Fibroblast of mammary gland (primary cell): Measurements from ENCODE around the gene PPP4C.

Experiments
- DNase-seq: peaks from one replicate; pipeline ENCODE4 v3.0.0-alpha.2; 2010; ENCODE audit warnings: low read depth
- H3K4me3 ChIP-seq: 2 replicates; pipeline ENCODE4 v1.5.1; 2011; ENCODE audit warnings: low read depth, mild to moderate bottlenecking, low read length, moderate library complexity; ENCODE audit not compliant: control insufficient read depth
- TF ChIP-seq, protein P1 (sequence below): conservative IDR thresholded peaks from 2 replicates; pipeline ENCODE4 v1.5.1; 2011; ENCODE audit warnings: low read depth, low read length, inconsistent platforms; ENCODE audit not compliant: control insufficient read depth, insufficient read depth

PPP4C gene

DNA sequence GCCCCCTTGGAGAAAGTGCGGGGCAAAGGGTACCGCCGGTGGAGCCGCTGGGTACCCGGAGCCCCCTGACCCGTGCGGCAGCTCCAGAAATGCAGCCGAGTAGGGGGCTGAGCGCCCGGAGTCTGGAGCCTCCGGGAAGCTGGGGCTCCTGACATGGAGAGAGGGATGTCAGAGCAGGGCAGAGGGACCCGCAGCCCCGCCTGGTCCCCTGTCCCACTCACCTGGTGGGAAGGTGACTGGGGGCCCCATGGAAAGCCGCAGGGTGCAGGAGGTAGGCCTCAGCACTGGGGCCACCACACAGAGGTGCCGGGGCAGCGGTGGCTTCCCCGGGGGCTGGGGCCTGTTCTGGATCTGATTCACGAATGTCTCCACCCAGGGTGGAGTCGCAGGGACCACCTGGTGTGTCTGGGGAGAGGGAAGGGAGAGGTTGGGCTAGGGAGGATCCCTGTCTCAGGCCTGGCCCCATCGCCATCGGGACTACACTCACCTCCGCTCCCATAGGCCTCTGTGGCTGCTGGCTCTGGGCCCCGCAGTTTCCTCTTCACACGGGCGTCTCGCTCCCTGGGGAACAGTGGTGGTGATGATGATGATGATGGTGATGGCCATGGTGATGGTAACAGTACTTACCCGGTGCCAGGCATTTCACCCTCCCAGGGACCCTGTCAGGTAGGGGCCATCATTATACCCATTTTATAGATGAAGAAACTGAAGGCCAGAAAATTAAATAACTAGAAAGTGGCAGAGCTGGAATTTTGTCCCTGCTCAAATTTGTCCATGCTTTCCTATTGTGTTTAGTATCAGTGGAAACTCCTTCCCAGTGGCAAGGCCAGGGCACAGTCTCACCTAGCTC, 10.7 kb downstream of the PPP4C start:
- DNase-seq = no peak
- no peak overlapping the region for H3K4me3 ChIP-seq
- TF ChIP-seq, protein P1, sequence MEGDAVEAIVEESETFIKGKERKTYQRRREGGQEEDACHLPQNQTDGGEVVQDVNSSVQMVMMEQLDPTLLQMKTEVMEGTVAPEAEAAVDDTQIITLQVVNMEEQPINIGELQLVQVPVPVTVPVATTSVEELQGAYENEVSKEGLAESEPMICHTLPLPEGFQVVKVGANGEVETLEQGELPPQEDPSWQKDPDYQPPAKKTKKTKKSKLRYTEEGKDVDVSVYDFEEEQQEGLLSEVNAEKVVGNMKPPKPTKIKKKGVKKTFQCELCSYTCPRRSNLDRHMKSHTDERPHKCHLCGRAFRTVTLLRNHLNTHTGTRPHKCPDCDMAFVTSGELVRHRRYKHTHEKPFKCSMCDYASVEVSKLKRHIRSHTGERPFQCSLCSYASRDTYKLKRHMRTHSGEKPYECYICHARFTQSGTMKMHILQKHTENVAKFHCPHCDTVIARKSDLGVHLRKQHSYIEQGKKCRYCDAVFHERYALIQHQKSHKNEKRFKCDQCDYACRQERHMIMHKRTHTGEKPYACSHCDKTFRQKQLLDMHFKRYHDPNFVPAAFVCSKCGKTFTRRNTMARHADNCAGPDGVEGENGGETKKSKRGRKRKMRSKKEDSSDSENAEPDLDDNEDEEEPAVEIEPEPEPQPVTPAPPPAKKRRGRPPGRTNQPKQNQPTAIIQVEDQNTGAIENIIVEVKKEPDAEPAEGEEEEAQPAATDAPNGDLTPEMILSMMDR = no peak

DNA sequence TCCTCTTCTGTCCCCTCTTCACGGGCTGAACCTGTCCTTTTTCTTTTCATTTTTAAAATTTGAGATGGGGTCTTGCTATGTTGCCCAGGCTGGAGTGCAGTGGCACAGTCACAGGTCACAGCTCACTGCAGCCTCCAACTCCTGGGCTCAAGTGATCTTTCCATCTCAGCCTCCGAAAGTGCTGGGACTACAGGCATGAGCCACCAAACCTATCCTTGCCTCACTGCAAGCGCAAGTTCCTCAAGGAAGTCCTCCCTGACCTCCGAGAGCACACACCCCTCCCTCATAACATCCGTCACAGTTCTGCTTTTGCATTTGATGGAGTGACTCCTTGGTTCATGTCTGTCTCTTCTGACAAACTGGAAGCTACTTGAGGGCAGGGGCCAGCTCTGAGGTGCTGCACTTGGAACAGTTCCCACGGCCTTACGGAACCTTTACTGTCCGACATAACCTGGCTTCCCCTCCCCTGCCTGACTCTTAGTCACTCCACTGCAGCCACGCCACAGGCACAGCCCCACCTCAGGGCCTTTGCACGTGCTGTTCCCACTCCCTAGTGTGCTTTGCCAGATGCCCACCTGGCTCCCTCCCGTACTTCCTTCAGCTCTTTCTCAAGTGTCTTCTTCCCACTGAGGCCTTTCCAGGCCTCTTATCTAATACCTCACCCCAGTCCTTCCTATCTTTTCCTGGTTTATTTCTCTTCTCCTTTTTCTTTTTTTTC, 11.5 kb downstream of the PPP4C start:
- TF ChIP-seq, protein P1 = no peak
- no peak overlapping the region for H3K4me3 ChIP-seq
- no peak for DNase-seq

- TF ChIP-seq, protein P1 = no peak
- no peak for DNase-seq
- no peak overlapping the region for H3K4me3 ChIP-seq
These were observed 12.5 kb downstream of the PPP4C start for GRCh38 chr16:30088237-30088831.

GRCh38 chr16:30088832-30089624, 13.2 kb downstream of the PPP4C start:
- no peak for DNase-seq
- TF ChIP-seq, protein P1 = no peak

DNA sequence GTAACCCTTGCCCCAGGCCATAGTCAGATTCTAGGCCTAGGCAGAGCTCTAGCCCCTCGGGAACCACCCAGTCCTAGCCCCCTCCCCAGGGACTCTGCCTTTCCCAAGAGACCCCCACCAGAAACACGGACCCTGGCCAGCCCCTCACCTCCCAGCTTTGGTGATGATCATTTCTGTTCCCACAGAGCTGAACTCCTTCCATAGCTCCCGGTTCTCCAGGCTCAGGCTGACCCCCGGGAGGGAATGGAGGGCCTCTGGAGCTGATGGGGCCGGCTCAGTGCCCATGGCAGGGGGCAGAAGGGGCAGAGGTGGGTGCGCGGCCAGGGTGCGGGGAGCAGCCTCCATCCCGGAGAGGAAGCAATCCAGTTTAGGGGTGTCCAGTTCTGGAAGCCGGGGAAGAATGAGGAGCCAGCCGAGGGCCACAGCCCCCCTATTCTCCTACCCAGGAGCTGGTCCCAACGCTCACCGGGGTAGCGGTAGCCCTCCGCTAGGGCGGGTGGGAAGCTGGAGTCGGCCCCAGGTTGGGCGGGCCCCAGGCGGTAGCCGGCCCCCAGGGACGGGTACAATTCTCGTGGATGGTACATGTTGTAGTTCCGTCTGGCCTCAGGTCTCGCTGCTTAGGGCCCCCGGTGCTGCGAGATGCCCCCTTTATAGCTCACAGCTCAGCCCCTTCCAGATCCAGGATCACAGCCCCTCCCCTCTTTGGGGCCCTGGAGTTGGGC, 15.0 kb downstream of the PPP4C start:
- TF ChIP-seq, protein P1 = no peak
- no peak for DNase-seq
- H3K4me3 ChIP-seq = no peak overlapping the region

More at GRCh38 chr16:30088832-30089624, 13.2 kb downstream of the PPP4C start:
- H3K4me3 ChIP-seq = no peak overlapping the region
